Endometrium (tissue), 2 donors: ENCODE results near the gene HTR1B.

ENCODE experiments used
- FAIRE-seq: peaks from 2 replicates; lab custom pipeline; 2012; peaks lifted over from hg19 to GRCh38; lab: Jason Lieb, UNC
- donor health status: control.
- donor health status: control.

Gene HTR1B, protein sequence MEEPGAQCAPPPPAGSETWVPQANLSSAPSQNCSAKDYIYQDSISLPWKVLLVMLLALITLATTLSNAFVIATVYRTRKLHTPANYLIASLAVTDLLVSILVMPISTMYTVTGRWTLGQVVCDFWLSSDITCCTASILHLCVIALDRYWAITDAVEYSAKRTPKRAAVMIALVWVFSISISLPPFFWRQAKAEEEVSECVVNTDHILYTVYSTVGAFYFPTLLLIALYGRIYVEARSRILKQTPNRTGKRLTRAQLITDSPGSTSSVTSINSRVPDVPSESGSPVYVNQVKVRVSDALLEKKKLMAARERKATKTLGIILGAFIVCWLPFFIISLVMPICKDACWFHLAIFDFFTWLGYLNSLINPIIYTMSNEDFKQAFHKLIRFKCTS

GRCh38 chr6:77463308-77463860 is at the start of gene HTR1B:
Gene HTR1B, minus strand, starts transcription at chr6:77463491. Its CDS starts 88 bp downstream, at chr6:77463403.
- FAIRE-seq, result no peak

DNA sequence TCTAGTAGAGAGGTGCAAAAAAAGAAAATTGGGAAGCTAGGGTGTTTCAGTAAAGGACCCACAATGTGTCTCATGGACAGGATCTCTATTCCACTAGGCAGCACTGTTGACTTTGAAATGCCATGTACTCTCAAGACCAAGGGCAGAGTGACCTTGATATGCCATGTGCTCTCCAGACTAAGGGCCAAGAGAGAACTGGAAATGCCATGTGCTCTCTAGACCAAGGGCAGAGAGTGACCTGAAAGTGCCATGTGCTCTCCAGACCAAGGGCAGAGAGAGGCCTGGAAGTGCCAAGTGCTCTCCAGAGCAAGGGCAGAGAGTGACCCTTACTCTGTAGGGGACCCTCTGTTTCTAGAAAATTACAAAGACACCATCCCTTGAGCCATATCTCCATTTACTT is 49.3 kb upstream of the HTR1B start:
- FAIRE-seq, result no peak

GRCh38 chr6:77511860-77512259 is 48.6 kb upstream of the HTR1B start:
- FAIRE-seq, result no peak

GRCh38 chr6:77502981-77503380 is 39.7 kb upstream of the HTR1B start:
- no peak for FAIRE-seq

GRCh38 chr6:77492530-77492929 is 29.2 kb upstream of the HTR1B start:
- FAIRE-seq, result no peak

GRCh38 chr6:77487808-77488425 is 24.6 kb upstream of the HTR1B start:
- FAIRE-seq, result no peak

- FAIRE-seq, result no peak
Measured at GRCh38 chr6:77482981-77483380, 19.7 kb upstream of the HTR1B start.

- FAIRE-seq, result no peak
Measured at GRCh38 chr6:77474973-77475372, 11.7 kb upstream of the HTR1B start.

DNA sequence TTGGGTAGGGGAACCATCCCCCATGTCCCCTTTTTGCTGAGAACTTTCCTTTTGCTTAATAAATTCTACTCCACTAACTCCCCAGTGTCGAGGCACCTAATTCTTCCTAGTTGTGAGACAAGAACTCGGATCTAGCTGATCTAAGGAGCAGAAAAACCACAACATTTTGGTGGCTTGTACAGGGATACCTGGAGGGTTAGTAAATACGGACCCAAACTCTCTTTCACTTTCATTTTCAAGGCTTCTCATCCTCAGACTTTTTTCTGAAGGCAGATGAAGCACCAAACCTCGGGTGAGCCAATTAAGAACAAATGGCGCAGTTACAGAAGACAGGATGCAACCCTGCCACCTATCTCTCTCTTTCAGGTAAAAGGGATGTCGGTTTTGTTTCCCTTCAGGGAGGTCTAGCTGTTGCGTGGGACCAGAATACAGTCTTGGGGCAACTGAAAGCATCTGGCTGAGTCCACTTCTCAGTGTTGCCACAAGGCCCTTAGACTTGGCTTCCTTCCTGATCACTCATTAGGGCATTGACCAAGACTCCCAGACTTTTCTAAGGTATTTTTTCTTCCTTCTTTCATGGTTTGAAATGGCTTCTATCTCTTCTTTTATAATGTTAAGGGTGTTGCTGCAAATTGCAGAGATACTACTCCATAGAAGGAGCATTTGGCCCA is 11.1 kb upstream of the HTR1B start:
- no peak for FAIRE-seq

GRCh38 chr6:77470983-77471382 is 7.7 kb upstream of the HTR1B start:
- FAIRE-seq, result no peak

GRCh38 chr6:77468939-77469338 is 5.6 kb upstream of the HTR1B start:
- FAIRE-seq, result no peak

DNA sequence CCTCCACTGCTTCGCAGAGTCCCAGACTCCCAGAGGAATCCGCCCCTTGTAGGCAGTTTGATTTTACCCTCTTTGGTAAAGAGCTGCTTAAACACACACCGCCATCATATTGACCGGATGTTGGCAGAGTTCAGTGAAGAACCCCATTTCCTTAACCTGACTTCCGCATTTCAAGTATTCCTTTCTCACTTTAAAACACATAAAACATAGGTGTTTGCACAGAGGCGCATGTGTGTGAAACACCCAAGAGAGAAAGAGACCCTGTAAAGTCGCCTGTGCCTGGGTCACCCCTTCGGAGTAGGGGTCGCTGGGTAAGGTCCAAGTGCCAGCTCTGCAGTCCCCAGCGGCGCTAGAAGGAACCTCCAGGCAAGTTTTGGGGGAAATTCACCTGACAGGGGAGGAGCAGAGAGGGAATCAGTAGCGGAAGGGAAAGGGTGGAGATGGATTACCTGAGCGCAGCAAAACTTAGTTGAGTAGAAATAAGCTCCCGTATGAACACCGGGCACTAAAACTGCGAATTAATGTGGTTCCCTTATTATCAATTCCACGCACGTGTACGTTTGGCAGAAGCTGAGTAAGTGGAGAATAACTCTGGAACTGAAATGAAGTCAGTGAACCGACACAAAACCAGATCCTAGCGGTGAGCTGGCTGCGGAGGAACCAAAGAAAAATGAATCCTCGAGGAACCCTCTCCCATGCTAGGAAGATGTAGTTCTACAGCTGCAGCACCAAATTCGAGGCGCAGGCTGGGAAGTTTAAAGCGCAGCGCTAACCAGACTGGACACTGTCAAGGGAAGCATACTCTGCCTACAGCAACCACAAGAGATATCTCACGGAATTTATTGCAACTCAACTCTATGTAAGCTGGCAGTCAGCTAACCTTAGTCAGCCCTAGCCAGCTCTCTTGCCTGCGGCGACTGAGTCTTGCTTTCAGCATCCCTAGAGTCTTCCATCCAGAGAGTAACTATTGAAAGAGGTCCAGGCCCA is 3.5 kb upstream of the HTR1B start:
- FAIRE-seq, result no peak

DNA sequence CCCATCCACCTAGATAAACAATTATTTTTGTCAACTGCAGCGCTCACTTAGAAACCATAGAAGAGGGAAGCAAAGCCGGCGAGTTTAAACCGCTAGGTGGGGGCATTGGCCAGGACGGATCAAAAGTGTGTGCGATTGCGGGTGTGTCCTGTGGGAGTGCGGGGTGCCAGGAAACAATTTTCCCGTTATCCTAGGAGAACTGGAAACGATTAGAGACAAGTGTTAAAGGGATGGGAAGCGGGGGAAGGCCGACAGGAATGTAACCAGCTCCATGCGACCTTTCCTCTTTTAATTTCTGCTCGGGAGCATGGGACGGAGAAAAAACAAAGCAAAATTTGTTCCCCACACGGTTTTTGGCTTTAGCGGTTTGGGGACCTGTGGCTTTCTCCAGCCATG is 2.8 kb upstream of the HTR1B start:
- no peak for FAIRE-seq

GRCh38 chr6:77464495-77464867 is 1.2 kb upstream of the HTR1B start:
- FAIRE-seq, result no peak

GRCh38 chr6:77463861-77464494 is 687 bp upstream of the HTR1B start:
- no peak for FAIRE-seq

DNA sequence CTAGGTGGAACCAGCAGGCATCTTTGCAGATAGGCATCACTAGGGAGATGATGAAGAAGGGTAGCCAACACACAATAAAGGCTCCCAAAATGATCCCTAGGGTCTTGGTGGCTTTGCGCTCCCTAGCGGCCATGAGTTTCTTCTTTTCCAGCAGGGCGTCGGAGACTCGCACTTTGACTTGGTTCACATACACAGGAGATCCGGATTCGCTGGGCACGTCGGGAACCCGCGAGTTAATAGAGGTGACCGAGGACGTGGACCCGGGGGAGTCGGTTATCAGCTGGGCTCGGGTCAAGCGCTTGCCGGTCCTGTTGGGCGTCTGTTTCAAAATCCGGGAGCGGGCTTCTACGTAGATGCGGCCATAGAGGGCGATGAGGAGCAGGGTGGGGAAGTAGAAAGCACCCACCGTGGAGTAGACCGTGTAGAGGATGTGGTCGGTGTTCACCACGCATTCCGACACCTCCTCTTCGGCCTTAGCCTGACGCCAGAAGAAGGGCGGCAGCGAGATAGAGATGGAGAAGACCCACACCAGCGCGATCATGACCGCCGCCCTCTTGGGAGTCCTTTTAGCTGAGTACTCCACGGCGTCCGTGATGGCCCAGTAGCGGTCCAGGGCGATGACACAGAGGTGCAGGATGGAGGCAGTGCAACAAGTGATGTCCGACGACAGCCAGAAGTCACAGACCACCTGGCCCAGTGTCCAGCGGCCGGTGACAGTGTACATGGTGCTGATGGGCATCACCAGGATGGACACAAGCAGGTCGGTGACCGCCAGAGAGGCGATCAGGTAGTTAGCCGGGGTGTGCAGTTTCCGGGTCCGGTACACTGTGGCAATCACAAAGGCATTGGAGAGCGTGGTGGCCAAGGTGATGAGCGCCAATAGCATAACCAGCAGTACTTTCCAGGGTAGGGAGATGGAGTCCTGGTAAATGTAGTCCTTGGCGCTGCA is 658 bp downstream of the HTR1B start:
- no peak for FAIRE-seq

DNA sequence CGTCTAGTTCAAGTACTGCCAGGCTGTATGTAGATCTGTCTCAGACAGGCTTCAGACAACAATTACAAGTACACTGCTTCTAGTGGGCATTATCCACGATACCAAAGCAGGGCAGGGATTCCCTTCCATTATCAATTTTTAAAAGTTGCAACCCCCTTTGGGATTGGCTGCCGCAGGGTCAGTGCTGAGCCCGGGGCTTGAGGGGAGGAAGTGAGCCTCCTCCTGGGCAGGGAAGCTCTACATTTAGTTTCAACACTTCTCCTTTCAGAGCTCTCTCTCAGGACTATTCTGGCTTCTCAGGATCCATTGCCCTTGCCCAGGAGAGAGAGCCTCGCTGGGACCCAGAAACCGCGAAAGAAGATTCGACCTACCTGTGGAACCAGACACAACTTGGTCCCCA is 1.5 kb downstream of the HTR1B start:
- no peak for FAIRE-seq

DNA sequence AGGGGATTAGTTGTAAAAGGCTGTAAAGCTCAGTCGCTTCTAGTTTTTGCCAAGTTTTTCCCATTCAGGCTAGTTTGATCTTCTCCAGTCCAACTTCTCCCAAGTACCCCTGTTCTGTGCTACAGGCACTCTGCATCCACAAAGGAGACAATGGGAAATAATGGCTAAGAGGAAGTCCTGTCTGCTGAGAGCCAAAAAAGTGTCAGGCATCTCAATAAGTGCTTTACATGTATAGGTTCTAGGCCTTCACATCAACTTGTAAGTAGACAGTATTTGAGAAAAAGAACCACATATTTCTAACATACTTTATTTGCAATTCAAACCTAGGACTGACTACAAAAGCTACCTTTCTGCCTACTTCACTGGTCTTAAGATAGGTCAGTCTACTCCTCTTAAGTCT is 4.9 kb downstream of the HTR1B start:
- no peak for FAIRE-seq

- no peak for FAIRE-seq
Measured at GRCh38 chr6:77457720-77458349, 5.5 kb downstream of the HTR1B start.
